GM12872 (cell line): ENCODE data around the gene GRB2.

Source experiments
- TF ChIP-seq, protein P1 (sequence below): IDR thresholded peaks from 3 replicates; pipeline ENCODE4 v1.5.1; 2011; ENCODE audit warnings: low read depth, mild to moderate bottlenecking, low read length, moderate library complexity; ENCODE audit not compliant: insufficient read depth

The GRB2 gene

DNA sequence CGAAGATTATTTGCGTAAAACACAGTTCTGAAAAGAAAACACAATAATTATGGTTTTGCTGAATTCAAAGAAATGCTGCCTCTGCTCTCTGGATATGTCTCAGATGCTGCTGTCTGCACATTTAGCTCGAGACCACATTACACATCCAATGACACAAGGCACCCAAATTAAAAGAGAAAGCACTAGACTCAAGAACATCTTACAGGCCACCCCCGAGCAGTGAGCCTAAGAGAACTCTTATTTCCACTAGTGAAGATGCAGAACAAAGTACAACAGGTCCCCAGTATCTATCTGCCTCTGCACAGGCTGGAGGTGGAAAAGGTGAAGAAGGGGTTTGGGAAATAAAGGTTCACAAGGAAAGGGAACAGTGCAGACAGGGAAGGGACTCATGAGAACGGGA lies 33.5 kb downstream of the GRB2 start:
- TF ChIP-seq, protein P1, sequence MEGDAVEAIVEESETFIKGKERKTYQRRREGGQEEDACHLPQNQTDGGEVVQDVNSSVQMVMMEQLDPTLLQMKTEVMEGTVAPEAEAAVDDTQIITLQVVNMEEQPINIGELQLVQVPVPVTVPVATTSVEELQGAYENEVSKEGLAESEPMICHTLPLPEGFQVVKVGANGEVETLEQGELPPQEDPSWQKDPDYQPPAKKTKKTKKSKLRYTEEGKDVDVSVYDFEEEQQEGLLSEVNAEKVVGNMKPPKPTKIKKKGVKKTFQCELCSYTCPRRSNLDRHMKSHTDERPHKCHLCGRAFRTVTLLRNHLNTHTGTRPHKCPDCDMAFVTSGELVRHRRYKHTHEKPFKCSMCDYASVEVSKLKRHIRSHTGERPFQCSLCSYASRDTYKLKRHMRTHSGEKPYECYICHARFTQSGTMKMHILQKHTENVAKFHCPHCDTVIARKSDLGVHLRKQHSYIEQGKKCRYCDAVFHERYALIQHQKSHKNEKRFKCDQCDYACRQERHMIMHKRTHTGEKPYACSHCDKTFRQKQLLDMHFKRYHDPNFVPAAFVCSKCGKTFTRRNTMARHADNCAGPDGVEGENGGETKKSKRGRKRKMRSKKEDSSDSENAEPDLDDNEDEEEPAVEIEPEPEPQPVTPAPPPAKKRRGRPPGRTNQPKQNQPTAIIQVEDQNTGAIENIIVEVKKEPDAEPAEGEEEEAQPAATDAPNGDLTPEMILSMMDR, result no peak

DNA sequence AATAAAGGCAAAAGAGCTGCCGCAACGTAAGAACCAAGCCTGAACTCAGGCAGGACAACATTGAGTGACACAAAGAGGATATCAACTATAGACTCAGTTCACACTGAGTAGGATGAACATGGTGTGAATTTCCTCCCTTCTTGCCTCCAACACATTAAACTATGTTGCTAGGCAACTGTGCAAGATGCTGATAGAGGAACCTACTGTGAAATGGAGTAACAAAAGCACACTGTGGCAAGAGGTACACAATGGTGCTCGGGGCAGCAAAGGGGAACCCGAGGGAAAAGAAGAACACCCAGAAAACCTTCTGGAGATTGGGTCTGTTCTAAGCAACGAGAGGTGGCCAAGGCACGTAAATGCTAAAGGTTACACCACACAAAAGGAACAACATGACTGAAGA lies 34.1 kb downstream of the GRB2 start:
- TF ChIP-seq, protein P1, result no peak

DNA sequence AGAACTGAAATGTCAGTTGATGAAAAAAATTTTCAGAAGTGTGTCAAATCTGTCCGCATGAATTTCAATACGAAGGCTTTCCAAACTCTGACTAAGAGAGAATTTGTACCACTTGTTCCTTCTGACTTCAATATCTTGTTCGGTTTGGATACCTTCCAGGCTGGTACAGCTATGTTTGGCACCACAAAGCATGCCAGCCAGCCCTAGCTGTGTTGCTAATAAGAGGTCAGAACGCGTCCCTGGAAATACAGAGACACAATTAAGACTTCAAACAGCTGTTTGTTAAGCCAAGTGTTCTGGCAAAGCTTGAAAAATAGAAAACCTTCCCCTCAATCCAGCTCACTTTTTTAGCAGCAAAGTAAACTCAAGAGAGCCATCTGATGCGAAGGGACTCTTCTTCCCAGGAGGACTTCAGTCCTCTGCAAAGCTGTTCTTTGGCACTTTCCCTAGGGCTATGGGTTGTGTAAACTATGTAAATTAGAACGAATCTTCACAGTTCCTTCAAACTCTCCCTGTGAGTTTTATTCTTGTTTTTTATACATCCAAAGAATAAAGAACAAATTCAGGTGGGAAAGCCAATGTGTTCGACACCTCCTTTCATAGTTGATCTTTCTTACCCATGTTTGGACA lies 35.1 kb downstream of the GRB2 start:
- TF ChIP-seq, protein P1, result no peak

DNA sequence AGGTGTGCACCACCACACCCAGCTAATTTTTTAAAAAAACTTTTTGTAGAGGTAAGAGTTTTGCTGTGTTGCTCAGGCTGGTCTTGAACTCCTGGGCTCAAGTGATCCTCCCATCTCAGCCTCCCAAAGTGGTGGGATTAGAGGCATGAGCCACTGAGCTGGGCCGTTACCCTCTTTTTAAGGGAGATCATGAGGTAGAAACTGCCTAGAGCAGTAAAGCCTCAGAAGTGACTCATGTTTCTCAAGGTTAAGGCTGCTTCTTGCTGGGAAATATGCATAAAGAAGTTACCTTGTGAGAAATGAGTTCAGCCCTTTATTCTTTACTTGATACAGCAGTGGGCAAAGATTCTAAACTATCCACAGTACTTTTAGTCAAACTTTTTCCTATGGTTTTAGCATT lies 38.2 kb downstream of the GRB2 start:
- TF ChIP-seq, protein P1, result no peak

DNA sequence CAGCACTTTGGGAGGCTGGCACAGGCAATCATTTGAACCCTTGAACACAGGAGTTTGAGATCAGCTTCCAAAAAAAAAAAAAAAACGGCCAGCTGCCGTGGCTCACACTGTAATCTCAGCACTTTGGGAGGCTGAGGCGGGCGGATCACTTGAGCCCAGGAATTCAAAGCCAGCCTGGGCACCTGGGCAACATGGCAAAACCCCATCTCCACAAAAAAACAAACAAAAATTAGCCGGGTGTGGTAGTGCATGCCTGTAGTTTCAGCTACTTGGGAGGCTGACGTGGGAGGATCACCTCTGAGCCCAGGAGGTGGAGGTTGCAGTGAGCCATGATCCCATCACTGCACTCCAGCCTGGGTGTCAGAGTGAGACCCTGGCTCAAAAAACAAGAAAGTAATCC lies 39.0 kb downstream of the GRB2 start:
- TF ChIP-seq, protein P1, result no peak

DNA sequence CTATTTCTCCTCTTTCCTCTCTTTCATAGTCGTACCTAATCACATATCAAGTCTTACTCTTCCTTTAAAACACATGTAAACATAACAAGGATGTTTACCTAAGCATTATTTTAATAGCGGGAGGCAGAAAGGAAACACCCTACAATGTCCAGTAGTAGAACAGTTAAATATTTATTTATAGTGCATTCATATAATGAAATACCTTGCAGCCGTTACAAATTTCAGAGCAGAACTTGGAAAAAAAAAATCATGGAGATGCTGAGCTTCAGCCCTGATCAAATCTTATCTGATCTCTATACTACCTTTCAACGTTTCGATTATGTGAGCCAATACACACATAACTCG lies 39.6 kb downstream of the GRB2 start:
- TF ChIP-seq, protein P1, result no peak

DNA sequence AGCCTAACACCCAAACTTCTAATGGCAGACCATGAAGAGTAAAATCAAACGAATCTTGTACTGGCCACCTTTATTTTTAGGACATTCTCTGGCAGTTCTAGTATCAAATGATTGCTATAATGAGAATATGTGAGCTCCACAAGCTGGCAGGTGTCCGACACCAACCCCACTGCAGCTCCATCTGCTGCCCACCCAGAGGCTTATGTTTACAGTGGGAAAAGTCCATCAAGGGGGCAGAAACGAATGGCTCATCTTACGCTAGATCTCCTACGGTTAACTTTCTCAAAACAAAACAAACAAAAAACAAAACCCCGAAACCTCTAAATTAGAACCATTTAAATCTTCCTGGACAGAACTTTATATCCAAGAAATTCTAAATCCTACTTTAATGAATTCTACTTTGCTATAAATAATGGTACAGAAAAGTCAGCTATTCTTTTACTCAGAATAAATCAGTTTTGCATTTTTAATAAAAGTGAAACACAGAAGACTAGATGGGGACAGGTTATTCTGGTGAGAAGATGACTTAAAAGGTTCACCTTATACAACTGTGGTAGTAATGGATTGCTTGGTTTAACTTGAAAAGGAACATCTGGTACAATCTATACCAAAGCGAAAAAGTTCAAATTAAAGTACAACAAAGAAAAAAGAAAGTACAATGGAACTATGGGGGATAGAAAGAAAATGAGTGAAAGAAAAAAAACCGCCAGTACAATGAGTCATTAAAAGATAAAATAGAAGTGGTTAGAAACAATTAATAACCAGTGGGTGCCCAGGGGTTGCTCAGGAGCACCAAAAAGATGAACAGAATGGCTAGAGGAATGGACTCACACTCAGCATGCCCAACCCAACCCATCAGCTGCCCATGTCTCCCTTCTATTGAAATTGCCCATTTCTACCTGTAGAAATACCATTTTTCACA lies 40.2 kb downstream of the GRB2 start:
- TF ChIP-seq, protein P1, result no peak
